GM10847 (cell line): ENCODE data around the gene HPX.

ENCODE experiments used
- POLR2A ChIP-seq: IDR thresholded peaks from 2 replicates; pipeline ENCODE4 v1.6.1; 2011; ENCODE audit not compliant: insufficient read length; ENCODE audit errors: extremely low read depth

HPX gene

DNA sequence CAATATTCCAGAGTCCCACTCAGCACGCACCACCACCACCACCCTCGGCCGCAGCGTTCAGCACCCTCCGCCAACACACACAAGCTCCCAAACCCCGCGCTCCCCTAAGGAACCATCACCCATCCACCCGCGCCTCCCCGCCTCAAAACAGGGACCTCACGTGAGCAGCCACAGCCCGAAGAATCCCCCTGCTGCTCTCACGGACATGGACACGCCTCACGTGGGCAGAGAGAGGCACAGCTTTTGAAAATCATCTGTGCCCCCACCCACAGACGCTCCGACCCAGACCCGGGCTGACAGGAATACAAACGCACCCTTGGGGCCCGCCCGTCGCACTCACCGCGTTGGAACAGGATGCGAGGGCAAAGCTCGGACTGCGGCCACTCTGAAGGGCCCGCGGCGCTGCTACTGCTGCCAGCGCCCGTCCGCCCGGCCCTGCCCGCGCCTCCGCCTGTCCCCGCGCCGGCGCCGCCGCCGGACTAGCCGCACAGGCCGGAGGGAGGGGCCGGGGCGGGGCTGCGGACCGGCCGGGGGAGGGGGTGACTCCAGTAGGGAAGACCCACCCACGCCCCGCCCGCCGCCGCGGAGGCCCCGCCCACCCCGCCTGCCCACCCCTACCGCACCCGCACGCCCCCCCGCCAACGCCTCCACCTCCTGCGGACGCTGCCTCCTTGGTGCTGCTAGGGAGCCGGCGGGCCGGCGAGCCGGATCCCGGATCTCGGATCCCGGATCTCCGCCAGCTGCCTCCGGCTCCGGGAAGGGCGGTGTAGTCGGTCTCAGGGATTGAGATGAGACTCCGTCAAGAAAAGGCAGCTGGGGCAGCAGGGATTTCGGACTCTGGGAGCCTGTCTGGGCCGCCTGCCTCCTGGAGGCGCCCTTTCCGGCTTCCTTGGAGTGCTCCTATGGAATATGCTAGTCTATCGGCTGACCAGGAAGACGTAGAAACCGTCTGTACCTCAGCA, 32.9 kb upstream of the HPX start, which contains the start of gene TRIM3:
TRIM3 (minus strand) TSS at position 491 of the 962 bp plus-strand sequence. CDS start 8,246 bp downstream, outside the sequence.
- TF ChIP-seq POLR2A, result no peak

DNA sequence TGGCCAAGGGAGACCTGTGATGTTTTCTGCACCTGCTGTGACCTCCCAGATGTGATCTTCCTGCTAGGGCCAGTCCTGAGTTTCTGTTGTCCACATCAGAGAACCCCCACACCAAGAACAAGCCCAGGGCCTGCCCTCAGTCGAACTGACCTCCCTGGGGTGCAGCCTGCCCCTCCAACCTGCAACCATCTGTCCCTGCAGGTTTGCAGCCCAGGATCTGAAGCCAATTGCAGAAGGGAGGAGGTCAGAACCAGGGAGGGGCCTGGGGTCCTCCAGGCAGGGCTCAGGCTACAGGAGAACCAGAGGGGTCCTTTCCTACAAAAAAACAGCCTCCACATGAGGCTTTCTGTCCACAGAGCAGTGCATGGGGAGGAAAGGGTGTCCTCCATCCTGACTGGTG, 32.1 kb upstream of the HPX start:
- TF ChIP-seq POLR2A, result no peak

DNA sequence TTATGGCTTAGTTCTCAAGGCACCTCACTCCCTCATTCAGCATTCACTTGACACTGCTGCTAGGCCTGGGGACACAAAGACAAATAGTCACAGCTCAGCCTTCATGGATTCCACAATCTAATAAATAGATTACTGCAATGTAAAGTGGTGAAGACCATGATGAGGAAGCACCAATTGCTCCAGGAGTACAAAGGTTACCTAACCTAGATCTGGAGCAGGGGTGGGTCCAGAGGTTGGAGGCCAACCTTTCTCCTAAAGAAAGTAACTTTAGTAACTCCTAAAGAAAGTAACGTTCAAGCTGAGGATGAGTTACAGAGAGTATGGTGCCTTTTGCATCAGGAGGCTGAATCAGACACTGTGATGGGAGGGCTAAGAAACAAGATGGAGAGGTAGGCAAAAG, 28.8 kb upstream of the HPX start:
- TF ChIP-seq POLR2A, result no peak

DNA sequence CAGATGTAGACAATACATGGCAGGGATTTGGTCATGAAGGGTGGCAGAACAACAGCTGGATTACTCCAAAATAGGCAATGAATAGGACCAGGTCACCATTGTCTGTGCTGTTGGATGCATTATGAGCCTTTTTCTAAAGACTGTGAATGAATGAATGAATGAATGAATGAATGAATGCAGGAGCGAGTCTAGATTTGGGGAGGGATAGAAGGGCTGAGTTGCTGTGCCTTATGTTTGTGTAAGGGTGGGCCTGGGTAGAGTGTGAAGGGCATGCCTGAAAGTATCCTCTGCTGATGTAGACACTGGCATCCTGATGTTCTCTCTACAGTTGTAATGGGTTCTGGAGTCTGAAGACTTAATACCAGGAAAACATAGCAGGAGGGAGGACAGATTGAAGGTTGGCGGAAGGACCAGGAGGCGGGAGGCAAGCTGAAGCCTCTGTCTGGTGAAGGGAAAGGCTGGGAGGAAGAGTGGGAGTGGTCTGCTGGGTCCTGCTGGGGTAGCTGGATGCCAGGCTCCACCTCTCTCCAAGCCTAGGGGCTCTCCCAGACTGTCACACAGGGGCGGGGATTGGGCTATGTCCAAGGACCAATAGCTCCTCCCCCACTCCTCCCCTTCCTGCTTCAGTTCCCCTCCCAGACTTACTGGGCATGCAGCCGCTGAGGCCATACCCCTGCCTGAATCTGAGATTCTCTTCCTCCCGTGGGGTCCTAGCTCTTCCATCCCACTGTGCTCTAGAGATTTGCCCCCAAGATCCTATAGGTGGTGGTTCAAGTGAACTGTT, 28.1 kb upstream of the HPX start:
- no peak for TF ChIP-seq POLR2A

DNA sequence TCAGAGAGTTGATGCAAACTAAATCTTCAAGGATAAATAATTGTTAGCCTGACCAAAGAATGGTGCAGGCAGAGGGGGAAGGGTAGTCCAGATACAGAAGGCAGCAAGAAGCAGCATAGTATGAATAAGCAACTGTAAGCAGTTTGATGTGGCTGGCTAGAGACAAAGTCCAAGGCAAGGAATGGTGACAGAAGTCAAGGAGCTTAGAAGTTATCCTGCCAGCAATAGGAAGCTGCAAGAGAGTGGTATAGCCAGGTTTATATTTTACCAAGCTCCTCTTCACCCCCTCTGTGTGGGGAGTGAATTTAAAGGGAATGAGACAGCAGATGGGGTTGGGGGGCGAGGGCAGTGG, 18.3 kb upstream of the HPX start:
- TF ChIP-seq POLR2A, result no peak

DNA sequence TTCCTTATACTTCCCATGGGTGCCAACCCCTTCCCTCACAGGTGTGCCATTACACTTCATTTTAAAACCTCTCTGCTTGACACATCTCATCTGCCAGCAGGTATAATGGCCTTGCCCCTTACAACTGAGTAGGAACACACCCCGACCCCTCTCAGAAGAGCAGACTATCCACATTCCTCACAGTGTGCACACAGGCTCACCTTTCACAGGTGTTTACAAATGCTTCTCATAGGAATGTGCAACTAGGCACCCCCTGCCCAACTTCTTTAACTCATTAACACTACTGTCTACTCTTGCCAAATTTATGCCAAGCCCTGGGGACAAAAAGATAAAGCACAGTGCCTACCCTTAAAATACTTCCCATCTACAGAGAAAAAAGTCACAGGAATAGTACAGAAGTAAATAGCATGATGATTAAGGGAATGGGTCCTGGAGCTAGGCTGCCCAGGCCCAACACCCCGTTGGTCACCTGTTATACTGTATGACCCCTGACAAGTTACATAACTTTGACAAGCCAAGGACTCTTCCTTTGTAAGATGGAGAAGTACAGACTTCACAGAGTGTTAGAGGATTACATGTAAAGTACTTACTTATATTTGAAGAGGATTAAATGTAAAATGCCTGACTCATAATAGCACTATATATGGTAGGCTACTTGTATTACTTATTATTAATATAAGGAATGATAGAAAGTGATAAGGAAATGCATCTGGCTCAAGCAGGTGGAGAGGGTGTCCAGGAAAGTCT, 17.7 kb upstream of the HPX start:
- no peak for TF ChIP-seq POLR2A

DNA sequence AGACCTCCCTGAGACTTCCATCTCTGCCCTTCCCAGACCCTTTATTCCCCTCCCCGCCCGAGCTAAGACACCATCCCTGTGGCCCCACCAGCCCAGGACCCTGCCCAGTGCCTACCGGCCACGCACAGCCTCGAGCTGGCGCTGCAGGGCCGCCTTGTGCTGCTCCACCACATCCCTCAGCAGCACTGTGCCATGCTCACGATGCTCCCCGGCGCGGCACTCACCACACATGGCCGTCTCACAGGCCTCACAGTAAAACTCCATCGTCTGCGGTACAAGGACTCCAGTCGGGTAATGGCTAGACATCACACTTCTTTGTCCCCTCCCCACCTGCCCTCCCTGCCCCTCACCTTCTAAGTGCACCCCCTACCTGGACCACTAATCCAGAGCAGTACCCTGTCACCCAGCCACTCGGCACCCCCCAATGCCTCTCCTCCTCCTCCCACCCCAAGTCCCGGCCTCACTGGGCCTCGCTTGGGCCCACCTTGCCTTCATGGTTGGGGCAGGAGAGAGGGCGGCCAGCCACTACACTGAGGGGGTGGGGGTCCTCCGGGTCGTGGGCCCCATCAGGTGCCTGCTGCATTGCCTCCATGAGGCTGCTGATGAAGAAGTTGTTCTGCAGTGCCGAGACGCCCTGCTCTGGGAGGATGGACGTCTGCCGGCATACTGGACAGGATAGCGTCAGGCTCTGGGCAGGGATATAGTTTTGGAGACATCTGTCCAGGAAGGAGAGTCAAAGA, 17.0 kb upstream of the HPX start:
- TF ChIP-seq POLR2A, result no peak

DNA sequence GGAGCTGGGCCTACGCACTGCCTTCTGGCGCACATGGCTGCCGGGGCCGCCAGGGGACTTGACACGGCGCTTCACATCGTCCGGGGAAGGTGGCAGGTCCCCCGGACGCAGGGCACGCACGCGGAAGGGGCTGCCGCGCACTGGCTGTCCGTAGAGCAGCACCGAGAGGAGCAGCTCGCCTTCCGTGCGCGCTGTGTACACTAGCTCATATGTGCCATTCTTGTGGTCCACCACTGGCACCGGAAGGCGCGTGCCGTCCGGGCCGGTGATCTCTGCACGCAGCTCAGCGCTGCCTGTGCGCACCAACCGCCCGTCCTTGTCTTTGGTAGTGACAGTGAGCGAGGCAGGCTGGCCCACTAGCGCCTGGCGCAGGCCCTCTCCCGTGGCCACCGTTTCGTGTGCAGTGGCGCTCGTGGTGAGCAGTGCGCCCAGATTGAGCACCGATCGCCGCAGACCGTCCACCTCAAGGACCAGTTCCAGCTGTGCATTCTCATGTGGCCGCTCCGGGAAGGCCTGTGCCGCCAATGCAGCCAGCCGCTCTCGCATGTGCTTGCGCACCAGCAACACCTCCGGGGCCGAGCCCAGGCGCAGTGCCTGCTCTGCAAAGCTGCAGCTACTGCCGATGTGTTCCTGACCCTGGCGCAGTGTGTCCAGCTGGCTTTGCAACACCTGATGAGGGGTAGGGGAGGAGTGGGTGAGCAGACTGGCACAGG, 15.7 kb upstream of the HPX start:
- TF ChIP-seq POLR2A, result no peak

DNA sequence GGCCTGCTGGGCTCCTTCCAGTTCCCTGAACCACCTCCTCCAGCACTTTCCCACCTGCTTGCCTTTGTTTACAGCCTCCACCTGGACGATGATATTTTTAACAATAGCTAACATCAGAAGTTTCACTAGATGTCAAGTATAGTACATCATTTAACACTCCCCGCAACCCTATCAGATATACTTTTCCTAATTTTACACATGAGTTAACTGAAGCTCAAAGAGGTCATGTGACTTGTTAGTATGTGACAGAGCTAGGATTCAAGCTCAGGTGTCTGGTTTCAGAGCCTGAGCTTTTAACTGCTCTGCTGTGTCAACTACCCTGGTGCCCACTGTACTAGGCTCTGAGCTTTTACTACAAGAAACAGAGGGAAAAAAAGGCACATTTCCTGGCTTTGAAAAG, 14.3 kb upstream of the HPX start:
- TF ChIP-seq POLR2A, result no peak

DNA sequence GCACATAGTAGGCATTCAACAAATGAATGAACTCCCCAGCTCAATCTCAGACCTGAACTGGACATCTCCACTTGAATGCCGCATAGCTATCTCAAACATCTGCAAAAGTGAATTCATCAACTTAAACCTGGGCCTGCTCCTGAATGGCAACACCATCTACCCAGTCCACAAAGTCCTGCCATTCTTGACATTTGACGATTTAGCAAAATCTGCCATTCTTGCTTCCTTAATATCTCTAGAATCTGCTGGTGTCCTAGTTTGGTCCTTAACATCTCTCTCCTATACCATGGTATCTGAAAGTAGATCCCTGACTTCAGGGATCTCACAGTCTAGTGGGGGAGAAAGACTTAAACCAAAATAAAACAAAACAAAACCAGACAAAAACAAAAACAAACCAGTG, 12.4 kb upstream of the HPX start:
- no peak for TF ChIP-seq POLR2A

DNA sequence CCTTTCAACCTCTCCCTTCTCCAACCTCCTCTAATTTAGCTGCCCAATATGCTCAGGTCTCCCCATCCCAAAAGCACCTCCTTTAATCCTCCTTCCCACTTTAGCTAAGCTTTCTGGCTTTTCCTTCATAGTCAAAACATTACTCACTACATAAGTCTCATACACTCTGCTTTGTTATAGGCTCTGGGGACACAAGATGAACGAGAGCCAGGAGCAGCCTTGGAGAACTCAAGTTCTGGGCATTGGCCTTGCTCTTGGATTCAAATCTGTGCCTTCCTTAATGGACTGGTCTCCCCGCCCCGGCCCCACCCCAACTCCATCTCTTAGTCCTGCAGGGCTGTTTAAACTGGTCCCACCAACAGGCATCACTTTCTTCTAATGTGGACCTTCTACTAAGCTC, 11.4 kb upstream of the HPX start:
- TF ChIP-seq POLR2A, result no peak

DNA sequence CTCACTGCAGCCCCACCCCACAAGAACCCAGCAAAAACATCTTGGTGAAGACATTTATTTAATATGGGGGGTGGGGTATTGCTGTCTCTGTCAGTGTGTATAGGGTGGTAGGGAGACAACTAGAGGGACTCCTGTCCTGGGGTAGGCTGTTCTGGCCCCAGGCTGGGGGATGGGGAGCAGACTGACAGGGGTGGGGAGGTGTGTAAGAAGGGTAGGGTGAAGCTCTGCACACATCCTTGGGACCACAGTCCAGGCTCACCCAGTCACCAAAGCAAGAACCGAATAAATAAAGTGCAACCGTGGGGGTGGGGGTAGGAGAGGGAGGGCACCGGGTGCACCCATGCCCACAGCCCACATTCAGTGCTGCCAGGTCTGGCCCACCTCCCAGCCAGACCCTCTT, 7.8 kb upstream of the HPX start:
- TF ChIP-seq POLR2A, result no peak

DNA sequence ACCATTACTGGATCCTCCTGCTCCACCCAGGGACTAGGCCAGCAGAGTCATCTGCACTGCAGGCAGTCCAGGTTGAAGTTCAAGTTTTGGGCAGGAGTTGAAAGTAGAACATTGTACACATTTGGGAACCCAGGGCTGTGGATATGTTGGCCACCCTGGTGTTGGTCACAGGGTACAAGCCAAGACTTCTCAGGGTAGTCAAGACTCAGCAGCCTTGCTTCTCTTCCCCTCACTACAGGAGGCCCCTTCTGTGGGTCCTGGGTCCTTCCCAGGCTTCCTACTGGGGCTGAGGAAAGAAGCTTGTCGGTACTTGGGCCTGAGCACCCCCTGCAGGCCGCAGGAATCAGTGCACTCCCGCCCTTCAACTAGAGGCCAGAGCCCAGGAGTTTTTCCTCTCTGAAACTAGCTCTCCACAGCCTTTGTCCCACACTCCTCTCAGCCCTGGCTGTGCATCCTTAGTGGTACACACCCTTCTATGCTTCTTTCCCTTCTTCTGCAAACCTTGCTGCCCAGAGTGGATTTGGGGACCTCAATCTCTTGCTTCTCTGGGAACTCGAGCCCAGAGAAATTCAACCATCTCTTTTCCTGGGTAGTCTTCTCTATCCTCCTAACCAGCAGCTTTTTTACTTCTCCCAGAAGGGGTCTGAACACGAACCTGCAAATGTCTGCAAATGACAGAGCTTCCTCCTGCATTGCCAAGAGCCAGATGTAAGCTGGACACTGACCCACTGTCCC, 2.6 kb upstream of the HPX start:
- no peak for TF ChIP-seq POLR2A

DNA sequence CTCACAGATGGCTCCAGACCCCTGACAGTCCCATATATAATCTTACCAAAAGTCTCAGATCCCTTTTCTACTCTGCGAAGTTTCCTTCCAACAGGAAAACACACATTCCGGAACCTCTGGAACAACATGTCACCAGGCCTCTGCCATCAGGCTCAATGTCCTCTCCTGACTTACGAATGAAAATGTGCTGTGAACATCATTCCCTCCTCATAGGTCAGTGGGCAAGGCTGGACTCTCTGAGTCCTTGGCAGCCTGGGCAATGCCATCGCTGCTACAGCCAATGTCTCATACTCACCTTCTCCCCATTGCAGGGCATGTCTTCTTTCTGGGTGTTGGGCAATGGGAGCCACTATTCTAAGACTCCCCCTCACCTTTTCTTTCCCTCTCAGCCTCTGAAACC, 1.7 kb upstream of the HPX start:
- no peak for TF ChIP-seq POLR2A
